DND-41 (cell line): ENCODE measurements around the gene SEPTIN10.
"Not testable (repeated sequence)": the region's sequence is repeated elsewhere in the genome, so short reads cannot be mapped to it uniquely, and the experiment has no call there.

ENCODE experiments used
- EZH2 ChIP-seq: IDR thresholded peaks from 3 replicates; pipeline ENCODE4 v1.6.1; 2012; ENCODE audit warnings: borderline replicate concordance, low read depth, mild to moderate bottlenecking, moderate library complexity, low read length, inconsistent platforms; ENCODE audit not compliant: severe bottlenecking
- TF ChIP-seq, protein P1 (sequence below): IDR thresholded peaks from 2 replicates; pipeline ENCODE4 v1.5.1; 2012; ENCODE audit warnings: borderline replicate concordance, low read length, moderate library complexity, mild to moderate bottlenecking; ENCODE audit not compliant: poor library complexity, severe bottlenecking; ENCODE audit errors: extremely low read depth

DNA sequence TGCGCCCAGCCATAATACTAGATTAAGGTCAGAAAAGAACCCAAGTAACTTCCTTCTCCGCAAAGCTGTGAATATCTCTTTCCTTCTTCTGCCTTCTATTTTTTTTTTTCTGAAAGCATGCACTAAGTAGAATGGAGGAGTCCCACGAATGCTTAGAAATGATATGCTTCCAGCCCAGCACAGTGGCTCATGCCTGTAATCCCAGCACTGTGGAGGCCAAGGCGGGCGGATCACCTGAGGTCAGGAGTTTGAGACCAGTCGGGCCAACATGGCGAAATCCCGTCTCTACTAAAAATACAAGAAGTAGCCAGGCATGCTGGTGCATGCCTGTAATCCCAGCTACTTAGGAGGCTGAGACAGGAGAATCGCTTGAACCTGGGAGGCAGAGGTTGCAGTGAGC is 26.2 kb upstream of the SEPTIN10 start:
- TF ChIP-seq, protein P1, sequence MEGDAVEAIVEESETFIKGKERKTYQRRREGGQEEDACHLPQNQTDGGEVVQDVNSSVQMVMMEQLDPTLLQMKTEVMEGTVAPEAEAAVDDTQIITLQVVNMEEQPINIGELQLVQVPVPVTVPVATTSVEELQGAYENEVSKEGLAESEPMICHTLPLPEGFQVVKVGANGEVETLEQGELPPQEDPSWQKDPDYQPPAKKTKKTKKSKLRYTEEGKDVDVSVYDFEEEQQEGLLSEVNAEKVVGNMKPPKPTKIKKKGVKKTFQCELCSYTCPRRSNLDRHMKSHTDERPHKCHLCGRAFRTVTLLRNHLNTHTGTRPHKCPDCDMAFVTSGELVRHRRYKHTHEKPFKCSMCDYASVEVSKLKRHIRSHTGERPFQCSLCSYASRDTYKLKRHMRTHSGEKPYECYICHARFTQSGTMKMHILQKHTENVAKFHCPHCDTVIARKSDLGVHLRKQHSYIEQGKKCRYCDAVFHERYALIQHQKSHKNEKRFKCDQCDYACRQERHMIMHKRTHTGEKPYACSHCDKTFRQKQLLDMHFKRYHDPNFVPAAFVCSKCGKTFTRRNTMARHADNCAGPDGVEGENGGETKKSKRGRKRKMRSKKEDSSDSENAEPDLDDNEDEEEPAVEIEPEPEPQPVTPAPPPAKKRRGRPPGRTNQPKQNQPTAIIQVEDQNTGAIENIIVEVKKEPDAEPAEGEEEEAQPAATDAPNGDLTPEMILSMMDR: not testable (repeated sequence)
- TF ChIP-seq EZH2: not testable (repeated sequence)
